IPS-18a (cell line): Measurements from ENCODE around the gene PCNX2.

ENCODE experiments used
- H3K27ac ChIP-seq: one replicate; pipeline ENCODE4 v1.5.1; 2013; ENCODE audit warnings: low read length
- H3K27me3 ChIP-seq: one replicate; pipeline ENCODE4 v1.6.1; 2013; ENCODE audit warnings: mild to moderate bottlenecking, low read length; ENCODE audit not compliant: control insufficient read depth, insufficient read depth
- H3K36me3 ChIP-seq: one replicate; pipeline ENCODE4 v1.6.1; 2013; ENCODE audit warnings: low read depth, low read length; ENCODE audit not compliant: control insufficient read depth
- H3K4me1 ChIP-seq: one replicate; pipeline ENCODE4 v1.6.1; 2013; ENCODE audit warnings: low read depth, low read length; ENCODE audit not compliant: control insufficient read depth
- H3K4me3 ChIP-seq: one replicate; pipeline ENCODE4 v1.5.1; 2013; ENCODE audit warnings: low read length
- H3K9ac ChIP-seq: one replicate; pipeline ENCODE4 v1.6.1; 2013; ENCODE audit warnings: mild to moderate bottlenecking, low read length, moderate library complexity
- H3K9me3 ChIP-seq: one replicate; pipeline ENCODE4 v1.6.1; 2013; ENCODE audit warnings: low read depth, low read length; ENCODE audit not compliant: control insufficient read depth

PCNX2 gene

GRCh38 chr1:233295237-233295974 is at the start of gene PCNX2:
Gene PCNX2 (minus strand): TSS chr1:233295725. CDS start chr1:233295478, 247 bp downstream.
- H3K9ac ChIP-seq = peak within 1 kb of the TSS; percentile 79
- peak within 1 kb of the TSS; percentile 81 for H3K27ac ChIP-seq
- peaks cover 29% of the 10 kb centered on the region for H3K4me1 ChIP-seq
- H3K27me3 ChIP-seq = no peaks in the 10 kb centered on the region
- H3K4me3 ChIP-seq = peak within 1 kb of the TSS; percentile 91
- H3K9me3 ChIP-seq = no peaks in the 10 kb centered on the region
- no peaks in the 10 kb centered on the region for H3K36me3 ChIP-seq

DNA sequence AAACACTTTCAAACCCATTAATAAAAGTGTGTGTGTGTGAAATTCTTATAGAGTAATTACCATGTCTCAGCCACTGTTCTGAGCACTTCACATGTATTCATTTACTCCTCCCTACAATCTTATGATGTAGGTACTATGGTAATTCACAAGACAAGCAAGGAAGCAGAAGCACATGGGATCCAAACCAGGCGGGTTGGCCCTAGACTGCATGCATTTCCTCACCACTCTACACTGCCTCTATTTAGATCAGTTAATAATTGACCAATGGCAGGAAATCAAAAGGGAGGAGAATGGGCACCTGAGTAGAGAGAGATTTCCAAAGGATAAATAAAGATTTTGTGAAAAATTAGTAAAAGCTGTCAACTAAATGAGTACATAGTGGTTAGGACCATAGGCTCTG is 47.7 kb upstream of the PCNX2 start:
- no peaks in the 10 kb centered on the region for H3K9me3 ChIP-seq
- H3K4me3 ChIP-seq = no peak overlapping the region
- H3K9ac ChIP-seq = no peak overlapping the region
- H3K36me3 ChIP-seq = no peaks in the 10 kb centered on the region
- H3K4me1 ChIP-seq = peaks cover 12% of the 10 kb centered on the region
- H3K27me3 ChIP-seq = no peaks in the 10 kb centered on the region
- no peak overlapping the region for H3K27ac ChIP-seq

GRCh38 chr1:233342086-233342485 is 46.6 kb upstream of the PCNX2 start:
- Histone ChIP-seq H3K27me3 (no peaks in the 10 kb centered on the region), H3K9me3 (no peaks in the 10 kb centered on the region), H3K4me3 (no peak overlapping the region), H3K27ac (no peak overlapping the region), H3K9ac (no peak overlapping the region), H3K36me3 (no peaks in the 10 kb centered on the region), H3K4me1 (peaks cover 18% of the 10 kb centered on the region)

- Histone ChIP-seq H3K36me3 (no peaks in the 10 kb centered on the region), H3K27me3 (no peaks in the 10 kb centered on the region)
Observed at GRCh38 chr1:233340966-233341516, 45.5 kb upstream of the PCNX2 start.

DNA sequence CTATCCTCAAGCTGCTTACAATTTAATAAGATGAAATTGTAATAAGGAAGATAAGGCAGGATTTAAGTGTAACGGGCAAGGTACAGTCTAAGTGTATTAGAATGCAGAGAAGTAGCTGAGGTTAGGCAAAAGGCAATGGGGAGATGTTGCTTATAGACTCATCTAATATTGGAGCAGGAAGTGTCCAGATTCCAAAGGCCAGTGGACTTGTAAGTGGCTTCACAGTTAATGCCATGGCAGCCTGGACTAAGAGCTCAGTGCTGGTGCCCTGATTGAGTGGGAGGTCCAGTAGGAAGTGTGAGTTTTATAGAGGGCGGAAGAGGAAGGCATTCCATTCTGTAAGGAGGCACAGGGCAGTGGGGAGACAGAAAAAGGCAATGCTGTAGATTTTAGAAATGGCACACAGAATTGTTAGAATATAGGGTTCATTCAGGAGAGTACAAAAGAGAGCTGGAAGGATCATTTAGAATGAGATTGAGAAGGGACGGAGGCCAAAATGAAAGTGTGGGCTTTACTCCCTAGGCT is 44.6 kb upstream of the PCNX2 start:
- Histone ChIP-seq H3K27me3 (no peaks in the 10 kb centered on the region), H3K4me3 (no peak overlapping the region), H3K9ac (no peak overlapping the region), H3K27ac (no peak overlapping the region), H3K36me3 (no peaks in the 10 kb centered on the region), H3K9me3 (no peaks in the 10 kb centered on the region), H3K4me1 (peaks cover 18% of the 10 kb centered on the region)

More at GRCh38 chr1:233340966-233341516, 45.5 kb upstream of the PCNX2 start:
- H3K9ac ChIP-seq = no peak overlapping the region
- H3K4me1 ChIP-seq = peaks cover 18% of the 10 kb centered on the region
- no peak overlapping the region for H3K4me3 ChIP-seq
- H3K27ac ChIP-seq = no peak overlapping the region
- no peaks in the 10 kb centered on the region for H3K9me3 ChIP-seq

DNA sequence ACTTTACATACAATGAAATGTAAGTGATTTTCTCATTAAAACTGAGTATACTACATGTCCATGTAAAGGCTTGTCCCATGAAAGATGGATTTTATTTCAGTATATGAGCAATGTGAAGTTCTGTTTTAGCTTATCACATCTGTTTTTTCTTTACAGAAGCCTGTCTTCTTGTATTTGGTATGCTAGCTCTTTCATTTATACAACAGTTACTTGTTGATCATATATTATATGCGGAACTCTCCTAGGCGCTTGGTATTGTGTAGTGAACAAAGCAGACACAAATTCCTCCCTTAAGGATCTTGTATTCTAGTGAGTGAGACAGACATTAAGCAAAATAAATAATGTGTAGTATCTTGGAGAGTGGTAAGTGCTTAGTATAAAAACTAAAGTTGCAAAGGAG is 42.6 kb upstream of the PCNX2 start:
- Histone ChIP-seq H3K9ac (no peak overlapping the region), H3K27ac (no peak overlapping the region), H3K36me3 (no peaks in the 10 kb centered on the region), H3K27me3 (no peaks in the 10 kb centered on the region), H3K9me3 (no peaks in the 10 kb centered on the region), H3K4me3 (no peak overlapping the region), H3K4me1 (peaks cover 18% of the 10 kb centered on the region)

DNA sequence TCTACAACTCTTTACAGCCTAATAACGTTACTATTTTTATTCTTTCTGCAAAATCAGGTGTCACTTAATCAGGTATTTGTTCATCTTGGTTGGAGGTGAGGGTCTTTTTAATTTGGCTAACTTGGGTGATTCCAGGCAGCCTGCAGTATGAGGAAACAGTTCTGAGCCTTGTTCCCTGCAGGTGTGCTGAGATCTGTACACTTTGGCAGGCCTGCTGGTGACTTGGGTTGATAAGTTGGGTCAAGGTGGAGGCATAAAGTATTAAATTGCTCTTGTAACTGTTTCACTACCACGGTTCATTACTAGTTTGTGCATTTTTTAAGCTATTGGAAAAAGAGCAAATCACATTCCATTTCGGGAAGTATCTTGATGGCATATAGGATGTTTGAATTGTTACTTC is 42.0 kb upstream of the PCNX2 start:
- Histone ChIP-seq H3K4me3 (no peak overlapping the region), H3K4me1 (peaks cover 18% of the 10 kb centered on the region), H3K27ac (no peak overlapping the region), H3K36me3 (no peaks in the 10 kb centered on the region), H3K9ac (no peak overlapping the region), H3K27me3 (no peaks in the 10 kb centered on the region), H3K9me3 (no peaks in the 10 kb centered on the region)

- no peaks in the 10 kb centered on the region for H3K36me3 ChIP-seq
- H3K9me3 ChIP-seq = no peaks in the 10 kb centered on the region
- no peak overlapping the region for H3K27ac ChIP-seq
- H3K4me3 ChIP-seq = no peak overlapping the region
- H3K27me3 ChIP-seq = no peaks in the 10 kb centered on the region
- no peak overlapping the region for H3K9ac ChIP-seq
- H3K4me1 ChIP-seq = peaks cover 23% of the 10 kb centered on the region
Observed at GRCh38 chr1:233336554-233337456, 41.3 kb upstream of the PCNX2 start.

- peaks cover 10% of the 10 kb centered on the region for H3K27me3 ChIP-seq
- H3K9ac ChIP-seq = no peak overlapping the region
- H3K4me1 ChIP-seq = peaks cover 26% of the 10 kb centered on the region
- no peak overlapping the region for H3K4me3 ChIP-seq
- no peaks in the 10 kb centered on the region for H3K36me3 ChIP-seq
- H3K27ac ChIP-seq = no peak overlapping the region
- no peaks in the 10 kb centered on the region for H3K9me3 ChIP-seq
Observed at GRCh38 chr1:233334092-233334491, 38.6 kb upstream of the PCNX2 start.

DNA sequence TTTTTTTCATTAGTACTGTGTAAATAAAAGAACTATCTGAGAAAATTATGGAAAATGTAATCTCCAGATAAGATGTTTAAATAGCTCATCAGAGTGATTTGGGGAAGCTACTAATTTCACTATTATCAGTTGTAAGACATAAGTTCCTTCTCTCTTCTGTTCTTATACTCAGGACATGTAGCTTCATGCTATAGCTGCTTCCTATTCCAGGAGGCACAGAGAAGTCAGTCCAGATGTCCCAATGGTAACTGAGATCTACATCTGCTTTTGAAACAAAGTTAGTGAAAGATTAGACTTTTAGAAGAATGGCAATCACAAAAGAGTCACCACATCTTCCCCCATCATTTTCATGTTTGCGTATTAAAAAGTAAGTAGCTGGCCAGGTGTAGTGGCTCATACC is 37.6 kb upstream of the PCNX2 start:
- Histone ChIP-seq H3K36me3 (no peaks in the 10 kb centered on the region), H3K9ac (no peak overlapping the region), H3K9me3 (no peaks in the 10 kb centered on the region), H3K27ac (no peak overlapping the region), H3K27me3 (peaks cover 21% of the 10 kb centered on the region), H3K4me3 (no peak overlapping the region), H3K4me1 (peaks cover 22% of the 10 kb centered on the region)

DNA sequence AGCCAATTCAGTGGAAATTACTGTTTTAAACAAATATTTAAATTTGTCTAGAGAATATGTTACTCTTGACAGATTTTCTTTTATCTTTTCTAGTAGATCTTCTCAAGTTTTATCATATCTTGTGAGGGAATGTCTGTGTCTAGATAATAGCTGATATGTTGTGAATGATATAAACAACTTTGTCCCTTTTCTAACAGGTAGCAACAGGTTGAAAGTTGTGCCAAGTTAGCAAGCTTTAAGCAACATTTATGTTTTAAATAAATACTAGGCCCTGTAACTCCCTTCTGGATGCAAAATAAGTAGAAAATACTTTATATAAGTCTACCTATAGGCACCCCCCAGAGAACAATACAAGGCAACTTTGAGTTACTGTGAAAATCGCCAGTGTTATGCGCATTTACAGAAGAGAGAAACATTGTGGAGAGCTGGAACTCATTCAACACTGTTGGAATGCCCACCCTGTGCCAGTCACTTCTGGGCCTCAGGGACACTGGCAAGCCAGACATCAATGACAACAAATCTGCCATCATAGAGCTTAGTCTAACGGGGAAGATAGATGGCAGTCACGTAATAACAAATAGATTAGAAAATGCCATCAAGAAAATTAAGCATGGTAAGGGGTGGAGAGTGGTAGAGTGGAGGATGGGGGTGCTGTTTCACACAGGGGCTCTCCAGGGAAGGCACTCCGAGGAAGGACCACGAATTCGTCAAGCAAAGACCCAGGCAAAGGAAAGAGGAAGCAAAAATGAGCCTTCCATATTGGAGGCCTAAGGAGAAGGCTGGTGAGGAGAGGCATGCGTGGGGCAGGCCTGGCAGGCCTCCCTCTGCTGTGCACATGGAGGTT is 36.4 kb upstream of the PCNX2 start:
- Histone ChIP-seq H3K4me1 (peaks cover 18% of the 10 kb centered on the region), H3K4me3 (no peak overlapping the region), H3K27ac (no peak overlapping the region), H3K36me3 (no peaks in the 10 kb centered on the region), H3K9ac (no peak overlapping the region), H3K9me3 (no peaks in the 10 kb centered on the region), H3K27me3 (peaks cover 23% of the 10 kb centered on the region)
